Retina (tissue), 1 donor: ENCODE measurements around the gene DMRTB1.

Source experiments
- DNase-seq: peaks from one replicate; pipeline ENCODE4 v3.0.0-alpha.2; 2016

DMRTB1 gene

DNA sequence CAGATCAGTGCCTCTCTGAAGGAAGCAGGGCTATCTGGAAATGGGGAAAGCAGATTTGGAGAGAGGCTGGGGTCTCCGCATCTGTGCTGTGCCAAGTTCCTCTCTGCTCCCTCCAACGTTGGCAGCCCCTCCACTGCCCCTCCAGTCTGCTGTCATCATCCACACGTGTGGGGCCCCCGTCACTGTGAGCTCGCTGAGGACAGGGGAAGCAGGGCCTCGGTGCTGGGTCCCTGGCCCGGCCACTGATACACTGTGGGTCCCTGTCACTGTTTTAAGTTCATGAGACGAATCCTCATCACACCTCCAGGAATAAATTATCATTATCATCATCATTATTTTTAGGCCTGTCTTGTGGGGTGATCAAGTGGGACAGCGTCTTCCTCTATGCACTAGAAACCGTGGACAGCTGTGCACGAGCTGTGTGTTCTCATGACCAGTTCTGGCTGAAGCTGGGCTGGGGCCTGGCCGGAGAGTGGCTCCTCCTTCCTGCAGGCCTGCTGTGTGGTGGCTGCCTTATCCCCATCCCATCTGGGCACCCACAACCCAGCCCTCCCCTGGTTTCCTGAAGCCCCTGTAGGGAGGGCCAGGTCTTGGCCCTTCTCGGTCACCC is 52.2 kb downstream of the DMRTB1 start:
- no peak for DNase-seq

DNA sequence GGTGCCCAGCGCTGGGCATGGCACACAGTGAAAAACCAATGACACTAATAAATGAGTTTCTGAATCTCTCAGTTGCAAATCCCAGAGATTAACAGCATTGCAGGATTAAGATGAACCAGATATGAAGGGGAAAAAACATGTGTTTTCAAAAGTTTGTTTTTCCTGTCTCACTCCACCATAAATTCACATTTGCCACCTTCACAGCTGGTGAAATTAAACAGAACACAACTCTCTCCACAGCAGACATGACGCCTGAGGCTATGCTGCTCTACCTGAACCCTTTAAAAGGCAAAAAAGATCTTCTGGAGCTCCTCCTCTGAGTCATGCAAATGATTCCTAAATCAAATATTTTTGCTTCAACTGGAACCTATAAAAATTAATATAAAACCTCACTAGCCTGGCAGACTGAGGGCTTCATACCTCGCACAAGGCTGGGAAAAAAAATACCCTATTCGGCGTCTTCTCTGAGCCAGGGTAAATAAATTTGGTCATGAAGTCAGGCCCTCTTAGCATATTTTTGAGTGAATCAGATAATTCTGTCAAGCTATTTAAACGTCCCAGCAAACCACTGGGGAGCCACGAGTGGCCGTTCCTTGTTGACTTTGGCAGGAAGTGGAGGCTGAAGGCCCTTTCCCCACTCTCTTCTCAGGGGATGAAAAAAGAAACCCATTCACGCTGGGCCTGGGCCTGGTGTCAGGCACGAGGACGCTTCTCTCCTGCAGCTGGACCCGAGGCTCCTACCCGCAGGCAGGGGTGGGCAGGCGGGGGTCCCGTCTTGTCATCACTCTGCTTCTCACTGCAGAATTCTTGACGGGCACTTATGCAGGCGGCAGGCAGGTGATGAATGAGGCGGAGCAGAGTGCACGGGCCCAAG is 53.0 kb downstream of the DMRTB1 start:
- DNase-seq: no peak

DNA sequence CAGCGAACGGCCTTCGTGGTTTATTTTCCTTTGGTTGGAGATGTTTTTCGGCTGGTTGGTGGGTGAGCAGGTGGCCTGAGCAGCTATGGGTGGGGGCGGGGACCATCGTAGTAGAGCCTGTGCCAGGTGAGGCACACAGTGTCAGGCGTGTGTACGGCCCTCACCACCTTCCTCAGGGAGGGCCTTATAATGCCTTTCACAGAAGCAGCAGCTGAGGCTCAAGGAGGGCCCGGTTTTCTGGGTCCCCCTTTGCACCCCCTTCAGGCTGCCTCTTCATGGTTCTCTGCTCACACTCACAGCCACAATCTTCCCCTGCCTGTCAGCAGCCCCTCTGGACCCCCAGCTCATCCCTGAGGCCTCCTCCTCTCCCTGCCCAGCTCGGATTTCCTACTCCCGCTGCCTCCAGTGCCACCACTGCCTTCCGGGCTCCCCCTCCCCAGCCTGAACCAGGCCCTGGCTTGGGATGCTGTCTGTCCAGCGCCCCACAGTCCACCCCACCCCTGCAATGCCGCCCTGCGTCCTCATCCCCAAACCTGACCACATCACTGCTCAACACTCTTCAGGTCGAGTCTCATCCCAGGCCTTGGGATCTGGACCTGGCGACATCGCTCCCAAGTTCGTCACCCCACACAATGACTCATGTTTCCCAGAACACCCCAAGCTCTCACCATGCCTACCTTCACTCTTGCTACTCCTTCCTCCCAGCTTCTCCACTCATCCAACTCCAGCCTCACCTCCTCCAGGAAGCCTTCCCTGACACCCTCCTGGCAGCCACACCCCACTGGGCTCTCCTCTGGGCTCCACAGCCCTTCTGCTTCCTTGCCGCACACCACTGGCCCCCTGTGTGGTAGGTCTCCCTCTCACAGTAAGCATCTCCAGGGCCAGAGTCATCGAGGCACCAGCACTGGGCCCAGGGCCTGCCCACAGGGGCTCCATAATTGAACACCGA is 53.9 kb downstream of the DMRTB1 start:
- DNase-seq: no peak

DNA sequence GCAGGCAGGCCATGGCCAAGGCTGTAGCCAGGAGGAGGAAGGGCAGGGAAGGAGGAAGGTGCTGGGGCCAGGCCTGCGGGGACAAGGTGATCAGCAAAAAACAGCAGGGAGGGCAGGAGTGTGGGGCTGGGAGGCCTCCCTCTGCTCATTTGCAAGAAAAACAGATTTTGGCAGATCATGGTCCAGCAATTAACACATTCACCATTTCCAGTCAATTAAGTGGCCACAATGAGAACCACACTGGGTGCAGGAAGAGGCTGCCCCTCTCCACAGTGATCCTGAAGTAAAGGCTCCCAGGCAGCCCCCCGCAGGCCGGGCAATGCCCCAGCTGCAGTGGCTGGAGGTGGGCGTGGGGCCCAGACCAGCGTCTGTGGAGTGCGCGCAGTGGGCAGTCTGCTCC is 54.6 kb downstream of the DMRTB1 start:
- DNase-seq: no peak

DNA sequence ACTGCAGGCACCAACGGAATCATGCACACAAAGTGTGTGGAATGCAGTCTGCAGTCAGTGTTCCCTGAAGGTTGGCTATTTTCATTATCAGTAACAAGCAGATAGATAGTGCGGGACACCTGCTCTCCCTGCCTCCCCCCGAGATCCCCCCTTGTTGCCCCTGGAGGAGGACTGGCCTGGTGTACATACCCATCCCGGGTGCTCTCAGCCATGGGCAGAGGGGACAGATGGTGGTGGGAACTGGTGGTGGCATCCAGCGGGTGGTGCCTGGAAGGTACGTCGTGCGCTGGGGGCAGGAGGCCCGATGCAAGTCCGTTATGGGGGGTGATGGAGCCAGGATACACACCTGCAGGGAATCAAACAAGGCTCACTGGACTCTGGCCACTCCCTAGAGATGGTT is 55.2 kb downstream of the DMRTB1 start:
- DNase-seq: no peak

DNA sequence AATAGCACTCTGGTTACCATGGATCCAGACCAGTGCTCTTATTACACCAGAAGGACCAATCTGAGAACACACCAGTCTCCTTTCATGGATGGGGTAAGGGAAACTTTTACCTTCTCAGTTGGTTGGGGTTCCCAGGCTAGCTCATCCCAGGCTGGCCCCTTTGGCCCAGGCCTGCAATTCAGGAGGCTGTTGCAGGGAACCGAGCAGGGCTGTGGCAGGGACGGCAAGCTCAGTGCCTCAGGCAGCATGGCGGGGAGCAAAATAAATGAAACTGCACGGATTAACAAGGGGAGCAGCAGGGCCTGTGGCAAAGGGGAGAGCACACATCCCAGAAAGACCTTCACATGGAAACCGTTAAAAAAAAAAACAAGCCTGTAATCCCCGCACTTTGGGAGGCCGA is 57.0 kb downstream of the DMRTB1 start:
- no peak for DNase-seq
